ENCODE measurements around the gene F3. TPM values are rescaled to one million over a fixed set of nuclear protein-coding genes. Genes with fewer than 3 reads are reported as not detected.

Gene F3
- total RNA-seq, 2 experiments from 2014 or later = not detected

DNA sequence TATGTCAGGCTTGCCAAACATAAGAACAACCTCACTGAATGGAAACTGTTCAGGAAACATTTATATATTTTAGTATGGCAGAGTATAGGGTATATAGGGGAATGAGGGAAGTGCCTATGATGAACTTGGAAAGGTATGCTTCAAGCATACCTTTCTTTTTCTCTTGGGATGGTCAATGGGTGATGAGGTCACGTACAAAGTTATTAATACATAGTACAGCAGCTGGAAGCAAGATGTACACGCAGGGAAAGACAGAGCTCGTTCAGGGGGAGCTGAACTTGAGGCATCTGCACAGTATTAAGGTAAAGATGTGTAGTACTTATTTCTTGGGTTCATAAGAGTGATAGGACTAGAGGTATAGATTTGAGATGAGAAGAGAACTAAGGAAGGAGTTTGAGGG, 61.9 kb downstream of the F3 start:
- peaks cover 64% of the 10 kb centered on the region for H3K36me3 Mint-ChIP-seq (ENCODE audit: low read depth)
- H3K27ac Mint-ChIP-seq = no peak overlapping the region
- Histone ChIP-seq H3K4me1 (ENCODE audit: insufficient read depth, low read length) (no peaks in the 10 kb centered on the region), H3K36me3 (ENCODE audit: insufficient read depth, low read length) (peaks cover 7% of the 10 kb centered on the region), H3K9me3 (ENCODE audit: control insufficient read depth in 1 of 2, insufficient read depth in 1 of 2, low read length in 2 of 2) (no peaks in the 10 kb centered on the region), H3K4me3 (ENCODE audit: low read length) (no peak overlapping the region), H3K27ac (ENCODE audit: low read depth in 1 of 2, low read length in 2 of 2) (no peak overlapping the region), H3K27me3 (ENCODE audit: control insufficient read depth in 1 of 2, insufficient read depth in 2 of 2, low read length in 2 of 2) (no peaks in the 10 kb centered on the region)
- no peak for TF ChIP-seq CTCF (IDR thresholded peaks at IDR 0.05)
- POLR2A ChIA-PET = no interaction called here
- ATAC-seq (ENCODE audit: poor library complexity) = no peak
- no peak overlapping the region for H3K4me3 Mint-ChIP-seq
- H3K9me3 Mint-ChIP-seq = no peaks in the 10 kb centered on the region
- H3K4me1 Mint-ChIP-seq (ENCODE audit: low read depth) = no peaks in the 10 kb centered on the region
- intact Hi-C loops (cut with DNase I, micrococcal nuclease) = loop anchor here in 1 of 2 experiments (2.0 to 5.0 kb wide), 2 partner anchors 327 to 563 kb away; no protein-coding TSS in a partner anchor
- DNase-seq = no peak
- CTCF ChIA-PET = no interaction called here
- no peaks in the 10 kb centered on the region for H3K27me3 Mint-ChIP-seq

Other genes starting within 250 kb of the F3 start
- 10 to 100 TPM; 13.0 to 13.5 TPM for gene ABCD3, start 123.4 kb downstream of the F3 start, total RNA-seq

Measured in CD4-positive, alpha-beta T cell (primary cell).